BLaER1 treated with 17β-estradiol and CSF1 and Interleukin-3, amounts not matched to agents 10 nM and 100 nM (cell line): Measurements from ENCODE around the gene PRSS38.
A peak's percentile ranks its signal among the peaks of the same experiment; 100 is the strongest.

Experiments
- H3K27ac ChIP-seq, 11 experiments: shearing (Covaris generic); formaldehyde crosslinking; 2 replicates each; pipeline ENCODE4 v1.8.1; 2022
- H3K27me3 ChIP-seq, 11 experiments: shearing (Covaris generic); formaldehyde crosslinking; 2 replicates each; pipeline ENCODE4 v1.8.1; 2022
- H3K36me3 ChIP-seq, 11 experiments: shearing (Covaris generic); formaldehyde crosslinking; 2 replicates each; pipeline ENCODE4 v1.8.1; 2022
- H3K4me1 ChIP-seq, 10 experiments: shearing (Covaris generic); formaldehyde crosslinking; 2 replicates each; pipeline ENCODE4 v1.8.1; 2022
- H3K4me2 ChIP-seq, 11 experiments: shearing (Covaris generic); formaldehyde crosslinking; 2 replicates each; pipeline ENCODE4 v1.8.1; 2022
- H3K4me3 ChIP-seq, 10 experiments: shearing (Covaris generic); formaldehyde crosslinking; 2 replicates each; pipeline ENCODE4 v1.8.1; 2022
- H3K9ac ChIP-seq, 11 experiments: shearing (Covaris generic); formaldehyde crosslinking; 2 replicates each; pipeline ENCODE4 v1.8.1; 2022
- H3K9me3 ChIP-seq, 11 experiments: shearing (Covaris generic); formaldehyde crosslinking; replicated peaks in 1 of 11; 2 replicates each; pipeline ENCODE4 v1.8.1; 2022
- H4K20me1 ChIP-seq, 11 experiments: shearing (Covaris generic); formaldehyde crosslinking; 2 replicates each; pipeline ENCODE4 v1.8.1; 2022
- Cebpa-rat ChIP-seq, 11 experiments: shearing (Covaris generic); IDR thresholded peaks; 2 replicates each; pipeline ENCODE4 v1.8.1; 2022

Gene PRSS38

DNA sequence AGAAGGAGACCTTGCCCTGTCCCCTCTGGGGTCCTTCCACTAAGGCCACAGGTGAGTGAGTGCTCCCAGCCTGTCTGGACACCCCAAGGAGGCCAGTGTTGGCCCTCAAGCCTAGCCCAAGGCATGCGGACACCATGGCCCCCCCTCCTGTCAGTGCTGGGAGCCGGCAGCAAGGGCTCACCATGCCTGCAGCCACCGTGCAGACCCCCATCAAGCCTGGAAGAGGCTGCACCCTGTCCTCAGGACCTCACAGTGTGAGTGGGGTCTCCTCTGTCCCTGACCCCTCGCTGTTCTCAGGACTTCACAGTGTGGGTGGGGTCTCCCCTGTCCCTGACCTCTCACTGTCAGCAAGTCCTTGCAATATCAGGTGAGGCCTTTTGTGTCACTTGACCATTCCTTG, 33.2 kb upstream of the PRSS38 start:
- Histone ChIP-seq H3K27me3 (peaks cover 11 to 17% (median 15%) of the 10 kb centered on the region in 11 experiments), H4K20me1 (peaks cover 0 to 56% (median 11%) of the 10 kb centered on the region in 11 experiments; a peak in 15 of 22 replicates), H3K27ac (no peak overlapping the region), H3K4me3 (no peak overlapping the region), H3K4me1 (peaks cover 3 to 6% (median 5%) of the 10 kb centered on the region in 10 experiments; a peak in 19 of 20 replicates), H3K9ac (no peak overlapping the region), H3K9me3 (no peaks in the 10 kb centered on the region), H3K36me3 (peaks cover 16 to 47% (median 30%) of the 10 kb centered on the region in 11 experiments; a peak in 19 of 22 replicates), H3K4me2 (no peak overlapping the region)
- TF ChIP-seq Cebpa-rat (IDR thresholded peaks at IDR 0.05) = no peak

DNA sequence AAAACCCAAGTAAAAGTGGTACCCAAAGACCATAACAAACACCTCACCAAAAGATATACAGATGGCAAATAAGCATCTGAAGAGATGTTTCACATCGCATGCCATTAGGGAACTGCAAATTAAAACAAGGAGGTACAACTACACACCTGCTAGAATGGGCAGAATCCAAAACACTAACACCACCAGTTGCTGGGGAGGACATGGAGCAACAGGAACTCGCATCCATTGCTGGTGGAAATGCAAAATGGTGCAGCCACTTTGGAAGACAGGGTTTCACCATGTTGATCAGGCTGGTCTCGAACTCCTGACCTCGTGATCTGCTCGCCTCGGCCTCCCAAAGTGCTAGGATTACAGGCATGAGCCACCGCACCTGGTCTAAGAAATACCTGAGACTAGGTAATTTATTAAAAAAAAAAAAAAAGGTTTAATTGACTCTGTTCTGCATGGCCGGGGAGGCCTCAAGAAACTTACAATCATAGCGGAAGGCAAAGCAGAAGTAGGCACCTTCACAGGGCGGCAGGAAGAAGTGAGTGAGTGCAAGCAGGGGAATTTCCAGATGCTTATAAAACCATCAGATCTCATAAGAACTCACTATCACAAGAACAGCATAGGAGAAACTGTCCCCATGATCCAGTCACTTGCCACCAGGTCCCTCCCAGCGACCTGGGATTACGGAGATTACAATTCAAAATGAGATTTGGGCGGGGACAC, 30.2 kb upstream of the PRSS38 start:
- no peak for TF ChIP-seq Cebpa-rat (IDR thresholded peaks at IDR 0.05)
- Histone ChIP-seq H3K27me3 (peaks cover 17 to 26% (median 21%) of the 10 kb centered on the region in 11 experiments), H3K4me1 (peaks cover 9 to 19% (median 17%) of the 10 kb centered on the region in 10 experiments; a peak in 19 of 20 replicates)

DNA sequence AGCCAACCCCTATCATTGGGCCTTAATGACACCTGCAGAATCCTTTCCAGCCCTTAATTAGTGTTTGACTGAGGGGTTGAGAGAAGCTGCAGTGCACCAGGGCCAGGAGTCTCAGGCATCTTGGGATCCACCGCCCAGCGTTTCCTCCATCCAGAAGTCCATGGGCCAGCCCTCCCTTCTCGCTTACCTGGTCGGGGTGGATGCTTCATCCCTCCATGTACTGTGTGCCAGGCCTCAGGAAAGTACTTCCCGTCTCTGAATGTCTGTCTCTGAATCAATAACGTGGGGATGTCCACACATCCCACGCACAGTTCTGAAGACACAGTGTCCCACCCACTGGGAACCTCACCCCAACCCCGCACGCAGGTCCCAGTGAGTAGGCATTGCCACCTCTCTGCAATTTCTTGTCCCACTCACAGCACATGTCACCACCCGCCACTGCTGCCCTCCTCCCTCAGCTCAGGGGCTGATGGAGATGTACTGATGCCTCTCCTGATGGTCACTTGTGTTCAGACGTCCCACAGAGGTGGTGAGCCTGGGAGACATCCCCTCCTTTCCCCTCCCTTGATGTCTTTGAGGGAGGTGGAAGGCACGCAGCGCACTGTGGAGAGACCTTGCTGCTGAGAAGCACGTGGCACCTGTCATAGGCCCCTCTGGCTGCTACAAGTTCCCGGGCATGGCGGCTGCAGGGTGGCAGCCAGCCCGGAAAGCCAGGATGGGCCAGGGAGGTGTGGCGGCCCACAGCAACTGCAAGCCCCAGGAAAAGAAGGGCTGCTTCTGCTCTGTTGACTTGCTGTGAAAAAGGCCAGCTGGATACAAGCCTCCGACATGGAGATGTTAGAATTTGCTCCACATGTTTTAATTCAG, 29.4 kb upstream of the PRSS38 start:
- Histone ChIP-seq H3K4me2 (no peak overlapping the region; a peak in 1 of 22 replicates), H3K27me3 (peaks cover 17 to 26% (median 21%) of the 10 kb centered on the region in 11 experiments), H4K20me1 (peaks cover 0 to 37% (median 15%) of the 10 kb centered on the region in 11 experiments; a peak in 15 of 22 replicates), H3K9me3 (no peaks in the 10 kb centered on the region), H3K27ac (no peak overlapping the region), H3K4me3 (no peak overlapping the region), H3K9ac (no peak overlapping the region), H3K36me3 (peaks cover 4 to 15% (median 11%) of the 10 kb centered on the region in 11 experiments; a peak in 14 of 22 replicates), H3K4me1 (peaks cover 9 to 19% (median 17%) of the 10 kb centered on the region in 10 experiments; a peak in 19 of 20 replicates)
- TF ChIP-seq Cebpa-rat (IDR thresholded peaks at IDR 0.05) = no peak

More for the DNA sequence above, 30.2 kb upstream of the PRSS38 start:
- Histone ChIP-seq H3K4me3 (no peak overlapping the region), H3K27ac (no peak overlapping the region), H3K4me2 (no peak overlapping the region), H4K20me1 (peaks cover 0 to 43% (median 15%) of the 10 kb centered on the region in 11 experiments; a peak in 15 of 22 replicates), H3K36me3 (peaks cover 9 to 23% (median 18%) of the 10 kb centered on the region in 11 experiments; a peak in 17 of 22 replicates), H3K9me3 (no peaks in the 10 kb centered on the region), H3K9ac (no peak overlapping the region)

DNA sequence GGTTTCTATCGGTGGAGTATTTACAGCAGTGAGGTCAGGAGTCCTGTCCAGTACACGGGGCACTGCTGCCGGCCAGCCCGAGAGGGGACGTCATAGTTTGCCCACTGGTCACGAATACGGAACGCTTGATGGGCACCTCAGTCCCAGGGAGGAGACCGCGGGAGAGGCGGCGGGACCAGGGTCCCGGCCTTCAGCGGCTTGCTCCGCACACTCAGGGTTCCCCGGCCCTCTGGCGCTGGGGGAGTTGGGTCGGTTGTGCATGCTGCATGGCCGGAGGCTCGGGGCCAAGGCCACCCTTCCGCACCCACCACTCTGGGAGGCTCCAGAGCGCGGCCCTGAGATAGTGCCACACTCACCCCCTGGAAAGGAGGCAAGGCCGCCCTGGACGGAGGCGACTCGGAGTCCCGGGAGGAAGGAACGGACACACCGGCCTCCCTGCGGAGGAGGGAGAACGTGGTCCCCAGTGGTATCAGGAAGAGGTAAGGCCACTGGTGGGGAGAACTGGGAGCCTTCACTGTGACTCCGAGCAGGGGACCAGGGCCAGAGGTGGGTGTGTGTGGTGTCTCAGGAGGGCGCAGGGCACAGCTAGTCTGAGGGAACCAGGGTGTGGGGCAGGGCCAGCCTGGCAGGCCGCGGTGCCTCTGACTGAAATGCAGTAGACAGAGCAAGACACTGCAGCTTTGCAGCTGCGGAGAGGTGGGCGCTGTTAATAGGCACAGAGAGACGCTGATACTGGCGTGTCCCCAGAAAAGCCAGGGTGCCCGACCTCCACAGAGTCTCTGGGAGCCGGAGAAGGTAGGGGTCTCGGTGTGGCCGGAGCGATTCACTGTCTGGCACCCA, 28.6 kb upstream of the PRSS38 start:
- Histone ChIP-seq H3K36me3 (peaks cover 0 to 8% (median 5%) of the 10 kb centered on the region in 11 experiments; a peak in 9 of 22 replicates), H3K4me2 (peak overlapping the region; percentile 87 to 100 (median 96)), H3K27me3 (peaks cover 17 to 26% (median 21%) of the 10 kb centered on the region in 11 experiments), H3K9me3 (no peaks in the 10 kb centered on the region), H3K4me1 (peaks cover 9 to 19% (median 17%) of the 10 kb centered on the region in 10 experiments; a peak in 19 of 20 replicates), H4K20me1 (peaks cover 0 to 33% (median 15%) of the 10 kb centered on the region in 11 experiments; a peak in 15 of 22 replicates), H3K27ac (no peak overlapping the region; a peak in 1 of 22 replicates), H3K9ac (peak overlapping the region; percentile 28 to 73 (median 61); a peak in 16 of 22 replicates), H3K4me3 (peak overlapping the region; percentile 52 to 73 (median 62))
- TF ChIP-seq Cebpa-rat (IDR thresholded peaks at IDR 0.05) = no peak

DNA sequence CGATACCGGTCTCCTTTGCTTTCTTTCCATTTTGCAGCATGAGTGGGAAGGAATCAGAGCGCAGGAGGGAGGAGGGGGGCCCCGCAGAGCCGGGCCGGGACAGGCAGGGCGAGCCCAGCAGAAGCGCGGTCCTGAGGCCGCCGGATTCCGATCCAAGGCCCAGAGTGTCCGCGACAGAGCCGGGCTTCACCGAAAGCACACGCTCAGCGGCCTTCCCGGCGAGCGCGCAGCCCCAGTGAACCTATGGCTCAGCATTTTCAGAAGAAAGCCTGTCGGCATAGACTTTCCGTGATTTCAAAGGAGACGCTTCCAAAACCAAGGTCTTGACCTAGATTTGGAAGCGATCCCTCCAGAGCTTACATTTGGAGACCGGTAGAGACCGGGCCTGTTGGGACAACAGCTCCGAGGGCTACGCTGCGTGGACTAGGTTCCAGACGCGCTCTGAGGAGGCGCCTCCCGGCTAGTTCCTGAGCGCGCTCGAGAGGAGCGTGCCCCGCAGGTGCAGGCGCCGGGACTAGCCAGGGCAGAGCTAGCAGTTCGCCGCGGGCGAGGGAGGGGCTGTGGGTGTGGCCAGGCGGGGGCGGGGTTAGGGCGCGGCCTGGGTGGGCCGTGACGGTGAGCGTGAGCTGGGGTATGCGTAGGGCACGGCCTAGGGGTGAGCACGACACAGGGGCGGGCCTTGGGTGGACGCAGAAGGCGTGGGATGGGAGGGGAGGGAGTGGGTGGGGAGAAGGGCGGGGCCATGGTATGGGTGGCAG, 27.8 kb upstream of the PRSS38 start:
- H3K4me3 ChIP-seq = peak overlapping the region; percentile 53 to 78 (median 70)
- peaks cover 0 to 33% (median 15%) of the 10 kb centered on the region in 11 experiments; a peak in 15 of 22 replicates for H4K20me1 ChIP-seq
- peak overlapping the region; percentile 87 to 100 (median 96) for H3K4me2 ChIP-seq
- no peaks in the 10 kb centered on the region for H3K9me3 ChIP-seq
- H3K27ac ChIP-seq = peak overlapping the region in 1 of 11 experiments; percentile 10; a peak in 2 of 22 replicates
- H3K4me1 ChIP-seq = peaks cover 9 to 19% (median 17%) of the 10 kb centered on the region in 10 experiments; a peak in 19 of 20 replicates
- H3K36me3 ChIP-seq = no peaks in the 10 kb centered on the region
- H3K27me3 ChIP-seq = peaks cover 17 to 26% (median 21%) of the 10 kb centered on the region in 11 experiments
- H3K9ac ChIP-seq = peak overlapping the region; percentile 28 to 73 (median 61); a peak in 19 of 22 replicates
- no peak for TF ChIP-seq Cebpa-rat (IDR thresholded peaks at IDR 0.05)

DNA sequence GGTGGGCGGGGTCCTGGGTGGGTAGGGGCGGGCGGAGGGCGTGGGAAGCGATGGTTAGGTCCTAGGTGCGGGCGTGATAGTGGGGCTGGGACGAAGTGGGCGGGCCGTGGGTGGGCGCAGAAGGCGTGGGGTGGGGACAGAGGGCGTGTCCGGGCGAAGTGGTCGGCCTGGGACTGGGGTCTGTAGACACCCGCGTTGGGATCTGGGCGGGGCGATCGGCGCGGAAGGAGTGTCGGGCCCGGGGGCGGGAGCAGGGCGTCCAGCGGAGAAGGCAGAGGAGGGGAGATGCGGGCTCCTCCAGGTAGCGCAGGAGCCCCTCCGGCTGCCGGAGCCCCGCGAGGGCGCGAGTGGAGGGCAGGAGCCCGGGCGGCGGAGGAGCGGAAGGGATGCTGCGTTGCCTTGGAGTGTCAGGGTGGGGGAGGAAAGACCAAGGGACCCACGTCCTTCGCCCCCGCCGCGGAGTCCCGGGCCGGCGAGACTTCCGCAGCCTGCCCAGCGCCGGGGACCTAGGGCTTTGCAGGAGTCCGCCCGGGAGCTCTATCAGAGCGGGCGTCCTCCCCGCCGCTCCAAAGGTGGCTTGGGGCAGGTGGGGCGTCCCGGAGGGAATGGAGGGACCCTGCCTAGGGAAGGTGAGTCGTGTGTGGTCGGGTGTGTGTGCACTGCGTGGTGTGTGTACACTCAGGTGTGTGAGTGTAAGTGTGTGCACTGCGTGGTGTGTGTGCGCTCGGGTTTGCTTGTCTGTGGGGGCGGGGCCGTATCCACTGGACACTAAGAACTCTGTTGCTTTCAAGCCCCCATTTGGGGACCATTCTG, 27.0 kb upstream of the PRSS38 start:
- Histone ChIP-seq H3K4me2 (peak overlapping the region; percentile 79 to 99 (median 97)), H3K27me3 (peaks cover 17 to 26% (median 21%) of the 10 kb centered on the region in 11 experiments), H3K9ac (peak overlapping the region; percentile 26 to 78 (median 67); a peak in 21 of 22 replicates), H3K9me3 (no peaks in the 10 kb centered on the region), H3K36me3 (no peaks in the 10 kb centered on the region), H3K4me1 (peaks cover 9 to 19% (median 17%) of the 10 kb centered on the region in 10 experiments; a peak in 19 of 20 replicates), H3K4me3 (peak overlapping the region; percentile 64 to 78 (median 73)), H3K27ac (peak overlapping the region in 4 of 11 experiments; percentile 16 to 42 (median 27); a peak in 4 of 22 replicates), H4K20me1 (peaks cover 0 to 33% (median 15%) of the 10 kb centered on the region in 11 experiments; a peak in 15 of 22 replicates)
- no peak for TF ChIP-seq Cebpa-rat (IDR thresholded peaks at IDR 0.05)
